DMS53 (cell line): ENCODE results near the gene ANAPC10.
"Not testable (repeated sequence)": the region's sequence is repeated elsewhere in the genome, so short reads cannot be mapped to it uniquely, and the experiment has no call there.

Experiments used
- DNase-seq: peaks from one replicate; lab custom pipeline; 2025; lab: John Stamatoyannopoulos, UW

Gene ANAPC10

DNA sequence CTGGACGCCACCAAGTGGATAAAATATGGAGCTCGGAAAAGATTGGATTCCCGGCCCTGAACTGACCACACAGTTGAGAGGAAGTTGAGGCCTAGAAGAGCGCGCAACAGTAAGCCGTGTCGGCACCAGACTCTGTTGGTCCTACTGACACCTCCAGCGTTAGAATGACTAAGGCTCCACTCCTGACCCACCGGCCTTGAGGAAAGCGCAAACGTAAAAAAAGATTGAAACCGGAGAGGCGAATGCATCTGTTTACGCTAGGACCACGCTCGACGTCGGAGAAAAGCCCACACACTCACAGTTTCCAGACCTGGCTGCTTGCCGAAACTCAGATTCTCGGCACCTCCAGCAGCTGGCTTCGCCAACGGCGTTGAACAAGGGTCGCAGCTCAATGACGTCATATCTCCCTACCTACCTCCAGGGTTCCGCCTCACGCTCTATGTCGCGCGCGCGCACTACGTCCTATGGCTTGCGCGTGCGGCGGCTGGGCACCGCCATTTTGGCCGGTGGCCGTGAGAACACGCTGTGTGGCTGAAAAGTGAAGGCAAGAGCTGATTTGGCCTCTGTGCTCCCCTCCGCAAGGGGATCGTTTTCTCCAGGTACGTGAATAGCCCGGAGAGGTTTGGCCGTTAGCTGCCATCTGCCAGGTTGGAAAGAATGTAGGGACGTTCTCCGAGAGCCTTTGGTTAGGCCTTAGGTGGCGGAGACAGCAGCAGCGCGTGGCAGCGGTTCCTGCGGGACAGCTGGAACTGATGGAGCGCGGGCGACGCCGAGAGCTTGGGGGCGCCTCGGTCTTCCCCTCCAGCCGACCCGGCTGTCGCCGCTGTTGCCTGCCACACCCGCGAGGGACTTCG lies at the start of gene ANAPC10, which contains the start of gene ABCE1:
Gene ANAPC10, minus strand, starts transcription at position 376 of the 854 bp plus-strand sequence. CDS start 2,097 bp downstream, outside the sequence.
Gene ABCE1, plus strand, starts transcription at position 491 of the 854 bp plus-strand sequence. CDS start 6,102 bp downstream, outside the sequence.
- peak; percentile 98 for DNase-seq

DNA sequence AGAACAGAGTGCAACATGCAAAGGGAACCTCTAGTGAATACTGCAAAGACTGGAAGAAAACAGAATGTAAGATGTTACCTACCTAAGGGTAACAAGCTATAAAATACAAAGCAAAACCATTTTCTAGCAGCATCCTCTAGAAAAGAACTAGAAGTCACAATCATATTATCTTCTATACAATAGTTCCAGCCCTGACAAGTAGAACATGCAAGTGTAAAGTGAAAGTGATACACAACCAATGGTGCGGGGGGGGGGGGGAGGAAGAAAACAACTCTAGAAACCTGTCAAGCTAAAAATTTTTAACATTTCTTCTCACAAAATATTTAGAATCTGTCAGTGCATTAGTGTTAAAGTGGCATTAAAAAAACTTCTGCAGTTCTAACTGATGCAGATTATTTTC lies 38.2 kb upstream of the ANAPC10 start:
- DNase-seq = not testable (repeated sequence)

DNA sequence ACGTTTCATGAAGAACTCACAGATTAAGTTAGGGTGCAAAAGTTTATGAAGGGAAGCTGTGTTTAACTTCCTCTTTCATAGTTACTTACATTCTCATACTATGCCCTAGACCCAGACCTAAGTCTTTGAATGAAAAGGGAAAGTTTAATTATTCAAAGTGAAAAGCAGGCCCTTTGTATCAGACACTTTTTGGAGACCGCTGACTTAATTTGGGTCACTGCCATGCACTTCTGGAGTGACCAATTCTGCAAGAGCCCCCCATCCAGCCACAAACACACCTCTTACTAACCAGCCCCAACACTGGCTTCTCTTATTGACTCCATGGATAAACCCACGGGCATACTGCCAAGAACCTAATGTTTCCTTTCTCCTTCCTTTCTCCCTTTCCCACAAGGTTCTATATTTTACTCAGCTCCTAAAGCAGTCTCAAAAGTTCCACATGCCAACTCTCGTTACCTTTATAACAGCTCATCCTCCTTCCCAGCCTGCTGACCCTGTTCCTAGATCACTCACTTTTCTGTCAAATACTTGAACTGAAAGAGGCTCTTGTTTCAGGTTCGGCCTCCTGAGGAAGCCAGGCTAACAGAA lies 34.6 kb upstream of the ANAPC10 start:
- DNase-seq = peak; percentile 8

- no peak for DNase-seq
Measured at GRCh38 chr4:145131848-145132247, 33.9 kb upstream of the ANAPC10 start.

GRCh38 chr4:145130788-145131399 lies 32.9 kb upstream of the ANAPC10 start:
- DNase-seq = no peak

GRCh38 chr4:145130130-145130529 lies 32.1 kb upstream of the ANAPC10 start:
- DNase-seq = no peak

DNA sequence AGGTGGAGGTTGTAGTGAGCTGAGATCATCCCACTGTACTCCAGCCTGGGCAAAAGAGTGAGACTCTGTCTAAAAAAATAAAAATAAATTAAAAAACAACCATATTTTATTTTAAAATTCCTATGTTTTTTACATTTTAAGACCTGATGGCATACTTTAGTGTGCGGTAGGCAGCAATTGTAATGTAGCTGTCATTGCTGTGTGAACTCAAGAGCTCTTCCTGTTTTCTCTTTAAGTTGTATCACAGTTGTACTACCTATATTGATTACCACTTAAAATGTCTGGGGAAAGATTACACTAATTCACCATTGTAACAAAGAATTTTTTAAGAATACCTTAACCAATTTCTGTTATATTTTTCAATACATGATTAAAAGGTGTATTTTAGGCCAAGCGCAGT lies 27.4 kb upstream of the ANAPC10 start:
- no peak for DNase-seq

- DNase-seq = no peak
Measured at GRCh38 chr4:145108128-145108527, 10.1 kb upstream of the ANAPC10 start.

DNA sequence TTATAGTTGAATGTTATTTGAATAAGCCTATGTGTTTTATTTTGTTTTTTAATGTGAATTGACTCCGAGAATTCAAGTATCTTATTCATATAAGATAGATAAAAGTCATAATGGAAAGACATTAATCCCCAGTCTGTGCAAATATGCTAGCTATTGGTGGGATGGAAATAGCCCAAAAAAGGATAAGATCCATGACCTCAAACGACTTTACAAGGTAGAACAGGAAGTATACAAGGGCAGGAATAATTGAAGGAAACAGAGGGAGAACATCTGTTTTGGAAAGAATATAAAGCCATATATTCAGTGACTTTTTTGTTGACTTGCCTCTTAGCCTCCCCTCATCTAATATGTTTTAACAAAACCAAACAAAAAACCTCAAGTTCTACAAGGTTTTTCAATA lies 9.1 kb upstream of the ANAPC10 start:
- no peak for DNase-seq

DNA sequence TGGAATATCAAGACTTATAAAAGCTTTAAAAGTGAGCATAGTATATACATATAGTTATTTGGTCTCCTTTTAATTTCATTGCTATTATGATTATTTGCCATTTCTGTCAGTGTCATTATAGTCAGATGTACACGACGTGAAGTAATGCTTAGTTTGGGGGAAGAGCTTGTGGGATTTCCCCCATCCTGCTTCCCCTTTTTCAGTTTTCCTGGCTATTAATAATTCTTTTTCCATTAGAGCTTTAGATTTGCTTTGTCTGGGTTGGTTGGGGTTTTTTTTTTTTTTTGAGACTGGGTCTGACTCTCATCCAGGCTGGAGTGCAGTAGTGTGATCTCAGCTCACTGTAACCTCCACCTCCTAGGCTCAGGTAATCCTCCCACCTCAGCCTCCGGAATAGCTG lies 5.5 kb upstream of the ANAPC10 start:
- DNase-seq = no peak

- no peak for DNase-seq
Measured at GRCh38 chr4:145102619-145103018, 4.6 kb upstream of the ANAPC10 start.

DNA sequence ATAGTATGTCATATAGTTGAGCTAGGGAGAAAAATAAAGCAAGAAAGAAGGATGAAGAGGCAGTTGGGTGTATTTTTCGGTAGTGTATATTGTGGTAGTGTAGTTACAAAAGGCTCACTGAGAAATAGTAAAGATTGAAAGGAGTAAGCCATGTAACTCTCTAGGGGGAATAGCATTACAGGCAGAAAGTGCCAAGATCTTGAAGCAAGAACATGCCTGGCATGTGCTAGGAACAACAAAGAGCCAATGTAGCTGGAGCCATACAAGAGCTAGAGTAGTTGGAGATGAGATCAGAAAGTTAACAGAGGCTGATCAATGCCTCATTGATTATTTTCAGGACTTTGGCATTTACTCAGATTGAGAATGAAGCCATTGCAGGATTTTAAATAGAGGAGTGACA lies 3.1 kb upstream of the ANAPC10 start:
- DNase-seq = no peak

GRCh38 chr4:145099653-145100052 lies 1.7 kb upstream of the ANAPC10 start:
- DNase-seq = no peak

- DNase-seq = peak; percentile 69
Measured at GRCh38 chr4:145098675-145099037, 660 bp upstream of the ANAPC10 start.

- peak; percentile 35 for DNase-seq
Measured at GRCh38 chr4:145097331-145097820, 620 bp downstream of the ANAPC10 start.

DNA sequence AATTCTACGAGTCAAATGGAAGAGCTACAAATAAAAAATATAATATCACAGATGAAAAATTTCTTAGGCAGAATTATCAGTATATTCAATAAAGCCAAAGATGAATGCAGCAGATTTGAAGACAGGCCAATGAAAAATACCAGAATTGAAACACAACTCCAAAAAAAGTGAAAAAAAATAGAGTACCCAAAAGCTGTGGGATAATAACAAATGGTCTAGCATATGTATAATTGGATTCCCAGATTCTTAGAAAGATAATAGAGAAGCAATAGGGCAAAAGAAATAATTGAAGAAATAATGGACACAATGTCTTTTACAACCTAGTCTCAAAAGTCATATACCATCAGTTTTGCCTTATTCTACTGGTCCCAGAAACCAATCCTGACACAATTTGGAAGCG lies 4.4 kb downstream of the ANAPC10 start:
- DNase-seq = peak; percentile 1

GRCh38 chr4:145090380-145090779 lies 7.6 kb downstream of the ANAPC10 start:
- DNase-seq = no peak

GRCh38 chr4:145083891-145084605 lies 13.9 kb downstream of the ANAPC10 start:
- DNase-seq = no peak

- DNase-seq = no peak
Measured at GRCh38 chr4:145081756-145082155, 16.2 kb downstream of the ANAPC10 start.

GRCh38 chr4:145076469-145076855 lies 21.5 kb downstream of the ANAPC10 start:
- no peak for DNase-seq

- DNase-seq = no peak
Measured at GRCh38 chr4:145075742-145076468, 22.1 kb downstream of the ANAPC10 start.
